HepG2 (cell line): Measurements from ENCODE around the gene RSL1D1. TPM values are rescaled to one million over a fixed set of nuclear protein-coding genes. Genes with fewer than 3 reads are reported as not detected.

Source experiments
- AGO1 ChIP-seq: fragments of 200-400 bp; formaldehyde crosslinking; IDR thresholded peaks from 2 replicates; pipeline ENCODE4 v1.6.1; 2017; ENCODE audit warnings: mild to moderate bottlenecking, low read depth, low read length, moderate library complexity; ENCODE audit not compliant: poor library complexity, severe bottlenecking
- ARID3A ChIP-seq: IDR thresholded peaks from 2 replicates; pipeline ENCODE4 v1.6.1; 2012; ENCODE audit warnings: low read depth, low read length, improper control_type of control experiment
- ATF7 ChIP-seq, 2 experiments: fragments of 450-650 bp in 1 of 2; sonication (generic) in 1 of 2; formaldehyde crosslinking in 1 of 2; IDR thresholded peaks; 2 replicates each; pipeline versions ENCODE4 v1.4.0 to v1.6.1; 2016 to 2020; ENCODE audit warnings: antibody characterized with exemption in 1 of 2, mild to moderate bottlenecking in 1 of 2, missing genetic modification reagents in 1 of 2
- CREBL2 ChIP-seq: sonication (generic); formaldehyde crosslinking; IDR thresholded peaks from 2 replicates; pipeline ENCODE4 v1.8.1; 2023; ENCODE audit warnings: missing genetic modification reagents, mild to moderate bottlenecking, borderline replicate concordance
- EEA1 ChIP-seq: sonication (generic); formaldehyde crosslinking; IDR thresholded peaks from 2 replicates; pipeline ENCODE4 v1.5.1; 2020; ENCODE audit warnings: mild to moderate bottlenecking, missing genetic modification reagents, borderline replicate concordance
- GRHL1 ChIP-seq: sonication (generic); formaldehyde crosslinking; conservative IDR thresholded peaks from 2 replicates; pipeline ENCODE4 v1.8.0; 2022; ENCODE audit warnings: missing genetic modification reagents
- HDAC6 ChIP-seq: fragments of 200-600 bp; sonication (generic); IDR thresholded peaks from 2 replicates; pipeline ENCODE4 v1.7.0; 2017; ENCODE audit warnings: mild to moderate bottlenecking, antibody characterized with exemption, low read length, low read depth
- HOXA9 ChIP-seq: sonication (generic); formaldehyde crosslinking; IDR thresholded peaks from 2 replicates; pipeline ENCODE4 v1.8.1; 2022; ENCODE audit warnings: missing genetic modification reagents, mild to moderate bottlenecking, moderate library complexity, borderline replicate concordance
- KDM3A ChIP-seq: IDR thresholded peaks from 2 replicates; pipeline ENCODE4 v1.6.1; 2018; ENCODE audit warnings: low read depth, missing compliant biosample characterization
- KLF11 ChIP-seq: IDR thresholded peaks from 2 replicates; pipeline ENCODE4 v1.6.1; 2016; ENCODE audit warnings: missing compliant biosample characterization
- NRL ChIP-seq: sonication (generic); formaldehyde crosslinking; IDR thresholded peaks from 2 replicates; pipeline ENCODE4 v1.5.0; 2020; ENCODE audit warnings: missing genetic modification reagents, mild to moderate bottlenecking, moderate library complexity, borderline replicate concordance
- REL ChIP-seq: sonication (generic); formaldehyde crosslinking; conservative IDR thresholded peaks from 2 replicates; pipeline ENCODE4 v1.8.0; 2022; ENCODE audit warnings: mild to moderate bottlenecking, missing genetic modification reagents, moderate library complexity
- REPIN1 ChIP-seq: sonication (generic); formaldehyde crosslinking; IDR thresholded peaks from 2 replicates; pipeline ENCODE4 v1.8.0; 2022; ENCODE audit warnings: missing genetic modification reagents, low read depth, mild to moderate bottlenecking, borderline replicate concordance
- RFX3 ChIP-seq: IDR thresholded peaks from 2 replicates; pipeline ENCODE4 v1.6.1; 2016; ENCODE audit warnings: missing biosample characterization, missing genetic modification reagents
- RNF219 ChIP-seq: sonication (generic); formaldehyde crosslinking; IDR thresholded peaks from 2 replicates; pipeline ENCODE4 v1.5.0; 2020; ENCODE audit warnings: mild to moderate bottlenecking, missing genetic modification reagents
- SIN3B ChIP-seq: fragments of 150-350 bp; IDR thresholded peaks from 2 replicates; pipeline ENCODE4 v1.6.1; 2014; ENCODE audit warnings: low read length
- SIX1 ChIP-seq: sonication (generic); formaldehyde crosslinking; IDR thresholded peaks from 2 replicates; pipeline ENCODE4 v1.4.0; 2020; ENCODE audit warnings: missing genetic modification reagents, borderline replicate concordance
- STAT5B ChIP-seq: sonication (generic); formaldehyde crosslinking; IDR thresholded peaks from 2 replicates; pipeline ENCODE4 v1.4.0; 2020; ENCODE audit warnings: missing genetic modification reagents
- ZNF24 ChIP-seq: fragments of 450-650 bp; IDR thresholded peaks from 2 replicates; pipeline ENCODE4 v1.6.1; 2017; ENCODE audit warnings: antibody characterized with exemption, mild to moderate bottlenecking
- ZNF256 ChIP-seq: sonication (generic); formaldehyde crosslinking; conservative IDR thresholded peaks from 2 replicates; pipeline ENCODE4 v1.4.0; 2020; ENCODE audit warnings: missing genetic modification reagents
- ZNF546 ChIP-seq: sonication (generic); formaldehyde crosslinking; conservative IDR thresholded peaks from 2 replicates; pipeline ENCODE4 v1.8.1; 2023; ENCODE audit warnings: mild to moderate bottlenecking, missing genetic modification reagents
- ZNF75D ChIP-seq: sonication (generic); formaldehyde crosslinking; IDR thresholded peaks from 2 replicates; pipeline ENCODE4 v1.8.1; 2023; ENCODE audit warnings: missing genetic modification reagents, mild to moderate bottlenecking, borderline replicate concordance
- ZNF878 ChIP-seq: sonication (generic); formaldehyde crosslinking; IDR thresholded peaks from 2 replicates; pipeline ENCODE4 v1.8.1; 2023; ENCODE audit warnings: mild to moderate bottlenecking, missing genetic modification reagents, moderate library complexity
- ZNF883 ChIP-seq: sonication (generic); formaldehyde crosslinking; IDR thresholded peaks from 2 replicates; pipeline ENCODE4 v1.5.1; 2020; ENCODE audit warnings: mild to moderate bottlenecking, missing genetic modification reagents; ENCODE audit errors: not compliant biosample characterization
- polyA plus RNA-seq, 8 experiments: library from polyadenylated mRNA; depleted of rRNA in 3 of 8; stranded (reverse) in 7 of 8; unstranded in 1 of 8; fragments of >200 nt; fragmentation: Illumina TruSeq in 4 of 8; extraction: Trizol in 4 of 8; gene quantifications; 2 replicates each; pipeline versions ENCODE4 v1.2.1 to v1.2.3, GENCODE V29; 2011 to 2016; ENCODE audit warnings: low read depth in 4 of 8, missing spikeins in 1 of 8, mixed read lengths in 1 of 8; ENCODE audit not compliant: insufficient read depth in 1 of 8
- total RNA-seq, 5 experiments: library from RNA; depleted of rRNA; stranded (reverse); fragments of >200 nt; fragmentation: Illumina TruSeq; extraction: Trizol; gene quantifications; 2 replicates each; pipeline ENCODE4 v1.2.3, GENCODE V29; 2016; ENCODE audit warnings: low read depth in 1 of 5

The RSL1D1 gene
- total and polyA plus RNA-seq, 2 of the 13 experiments (the other 11 are each of a cell fraction or from before 2014, with no cell fraction given), result 187 to 343 TPM

GRCh38 chr16:11833951-11834695 lies 17.2 kb downstream of the RSL1D1 start (continued):
- TF ChIP-seq ZNF546 (CRISPR knock-in tag), result no peak
- no peak for TF ChIP-seq NRL (CRISPR knock-in tag)
- TF ChIP-seq SIX1 (CRISPR knock-in tag), result peak; percentile 52; the same call in 1 of the 2 replicates
- no peak for TF ChIP-seq ZNF883 (CRISPR knock-in tag)
- no peak for TF ChIP-seq KDM3A
- no peak for TF ChIP-seq ZNF878
- TF ChIP-seq AGO1, result no peak
- no peak for TF ChIP-seq SIN3B
- no peak for TF ChIP-seq EEA1 (CRISPR knock-in tag)
- TF ChIP-seq ARID3A, result peak; percentile 54; the same call in 1 of the 2 replicates
- no peak for TF ChIP-seq REL (CRISPR knock-in tag)
- TF ChIP-seq KLF11, result 0 out of 2 replicates have a peak, but pooled peaks have one; percentile 45
- no peak for TF ChIP-seq RNF219
- TF ChIP-seq HDAC6, result no peak
- no peak for TF ChIP-seq RFX3
- no peak for TF ChIP-seq STAT5B (CRISPR knock-in tag)
- TF ChIP-seq ATF7 (IDR thresholded peaks at IDR 0.05), result peak; percentile 56; the same call in 1 of the 2 replicates
- TF ChIP-seq ATF7 (CRISPR knock-in tag; IDR thresholded peaks at IDR 0.05), result no peak
- TF ChIP-seq ZNF24, result no peak
- no peak for TF ChIP-seq ZNF256 (CRISPR knock-in tag)
- no peak for TF ChIP-seq ZNF75D (CRISPR knock-in tag)
- no peak for TF ChIP-seq REPIN1 (CRISPR knock-in tag)
- no peak for TF ChIP-seq HOXA9 (CRISPR knock-in tag)
- no peak for TF ChIP-seq CREBL2 (CRISPR knock-in tag)
- TF ChIP-seq GRHL1, result no peak
